Measurements from ENCODE around the gene ERCC4.

DNA sequence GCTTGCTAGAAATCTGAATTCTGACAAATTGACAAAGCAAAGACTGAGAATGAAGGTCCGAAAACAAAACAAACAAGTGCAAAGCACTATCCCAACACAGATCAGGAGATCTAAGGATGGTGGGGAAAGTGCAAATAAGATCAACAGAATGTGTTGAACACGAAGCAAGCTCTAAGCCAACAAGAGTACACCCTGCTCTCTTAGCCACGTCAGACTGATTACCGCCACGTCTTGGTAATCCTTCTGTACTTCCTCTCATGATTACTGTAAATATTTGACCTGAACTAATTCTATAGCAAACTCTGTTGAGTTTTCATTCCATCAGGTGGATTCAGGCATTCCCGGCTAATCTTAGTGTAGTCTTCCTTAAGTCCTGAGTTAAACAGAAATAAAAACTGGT lies 34.3 kb upstream of the ERCC4 start:
- no peak for TF ChIP-seq POLR2AphosphoS5 (IDR thresholded peaks at IDR 0.05; ENCODE audit: low read depth, low read length)
- no peak for TF ChIP-seq SIN3A (IDR thresholded peaks at IDR 0.05; ENCODE audit: borderline replicate concordance, insufficient read depth, low read length)
- no peak for TF ChIP-seq TAF1 (IDR thresholded peaks at IDR 0.05; ENCODE audit: borderline replicate concordance, insufficient read depth, low read length)
- TF ChIP-seq, protein P1, sequence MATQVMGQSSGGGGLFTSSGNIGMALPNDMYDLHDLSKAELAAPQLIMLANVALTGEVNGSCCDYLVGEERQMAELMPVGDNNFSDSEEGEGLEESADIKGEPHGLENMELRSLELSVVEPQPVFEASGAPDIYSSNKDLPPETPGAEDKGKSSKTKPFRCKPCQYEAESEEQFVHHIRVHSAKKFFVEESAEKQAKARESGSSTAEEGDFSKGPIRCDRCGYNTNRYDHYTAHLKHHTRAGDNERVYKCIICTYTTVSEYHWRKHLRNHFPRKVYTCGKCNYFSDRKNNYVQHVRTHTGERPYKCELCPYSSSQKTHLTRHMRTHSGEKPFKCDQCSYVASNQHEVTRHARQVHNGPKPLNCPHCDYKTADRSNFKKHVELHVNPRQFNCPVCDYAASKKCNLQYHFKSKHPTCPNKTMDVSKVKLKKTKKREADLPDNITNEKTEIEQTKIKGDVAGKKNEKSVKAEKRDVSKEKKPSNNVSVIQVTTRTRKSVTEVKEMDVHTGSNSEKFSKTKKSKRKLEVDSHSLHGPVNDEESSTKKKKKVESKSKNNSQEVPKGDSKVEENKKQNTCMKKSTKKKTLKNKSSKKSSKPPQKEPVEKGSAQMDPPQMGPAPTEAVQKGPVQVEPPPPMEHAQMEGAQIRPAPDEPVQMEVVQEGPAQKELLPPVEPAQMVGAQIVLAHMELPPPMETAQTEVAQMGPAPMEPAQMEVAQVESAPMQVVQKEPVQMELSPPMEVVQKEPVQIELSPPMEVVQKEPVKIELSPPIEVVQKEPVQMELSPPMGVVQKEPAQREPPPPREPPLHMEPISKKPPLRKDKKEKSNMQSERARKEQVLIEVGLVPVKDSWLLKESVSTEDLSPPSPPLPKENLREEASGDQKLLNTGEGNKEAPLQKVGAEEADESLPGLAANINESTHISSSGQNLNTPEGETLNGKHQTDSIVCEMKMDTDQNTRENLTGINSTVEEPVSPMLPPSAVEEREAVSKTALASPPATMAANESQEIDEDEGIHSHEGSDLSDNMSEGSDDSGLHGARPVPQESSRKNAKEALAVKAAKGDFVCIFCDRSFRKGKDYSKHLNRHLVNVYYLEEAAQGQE (IDR thresholded peaks at IDR 0.05; ENCODE audit: insufficient read depth in 1 of 2, low read depth in 2 of 2, low read length in 2 of 2), result no peak
- no peak for TF ChIP-seq FOXP2 (optimal IDR thresholded peaks at IDR 0.05; ENCODE audit: borderline replicate concordance, extremely low read depth, extremely low read length, insufficient read depth)

Data from PFSK-1 (cell line).